B cell (primary cell): ENCODE measurements around the gene TSHZ1. TPM values are rescaled to one million over a fixed set of nuclear protein-coding genes. Genes with fewer than 3 reads are reported as not detected.

ENCODE experiments used
- ATAC-seq: fragments of 200-7000 bp; cut with Tn5 transposase; one replicate; pipeline ENCODE4 v1.10.0; 2021; ENCODE audit warnings: low read depth, mild to moderate bottlenecking, moderate number of reproducible peaks, moderate library complexity
- CTCF ChIA-PET: fragments of 350-600 bp; sonication (Branson Sonifier 250); formaldehyde crosslinking; loops from one replicate; lab custom pipeline; 2021; ENCODE audit warnings: antibody characterized with exemption, inconsistent platforms; lab: Charles Lee
- POLR2A ChIA-PET: fragments of 350-600 bp; sonication (Branson Sonifier 250); formaldehyde crosslinking; loops from one replicate; lab custom pipeline; 2021; ENCODE audit warnings: antibody characterized with exemption; lab: Charles Lee
- DNase-seq: peaks from one replicate; pipeline ENCODE4 v3.0.0; 2013
- H2AFZ ChIP-seq: 2 replicates; pipeline ENCODE4 v1.6.1; 2012; ENCODE audit warnings: mild to moderate bottlenecking, low read depth, low read length; ENCODE audit not compliant: insufficient read depth, poor library complexity, severe bottlenecking
- H3K27ac ChIP-seq, 2 donors: 1 replicate in 1 of 2; 2 replicates in 1 of 2; pipeline ENCODE4 v1.5.1; 2012 to 2013; ENCODE audit warnings: low read length in 2 of 2, mild to moderate bottlenecking in 2 of 2, moderate library complexity in 1 of 2
- H3K27me3 ChIP-seq, 4 experiments: fragments of 200-600 bp in 1 of 4; sonication (generic) in 1 of 4; replicated peaks in 1 of 4; 1 replicate in 2 of 4; 2 replicates in 2 of 4; pipeline versions ENCODE4 v1.6.1 to v1.7.0; 2013 to 2016; ENCODE audit warnings: low read length in 3 of 4, mild to moderate bottlenecking in 2 of 4, mixed read lengths in 1 of 4, moderate library complexity in 1 of 4; ENCODE audit not compliant: insufficient read depth in 4 of 4, control insufficient read depth in 3 of 4; ENCODE audit errors: control extremely low read depth in 1 of 4
- H3K36me3 ChIP-seq, 2 experiments: replicated peaks in 1 of 2; 1 replicate in 1 of 2; 2 replicates in 1 of 2; pipeline versions ENCODE4 v1.6.1 to v1.7.1; 2013; ENCODE audit warnings: low read length in 1 of 2; ENCODE audit not compliant: insufficient read depth in 2 of 2, control insufficient read depth in 1 of 2; ENCODE audit errors: control extremely low read depth in 1 of 2, extremely low read depth in 1 of 2
- H3K4me1 ChIP-seq, 2 donors: fragments of 200-600 bp in 1 of 2; sonication (generic) in 1 of 2; 1 replicate in 1 of 2; 2 replicates in 1 of 2; pipeline versions ENCODE4 v1.5.1 to v1.6.1; 2013 to 2017; ENCODE audit warnings: low read length in 2 of 2; ENCODE audit not compliant: control insufficient read depth in 2 of 2, insufficient read depth in 2 of 2
- H3K4me2 ChIP-seq: replicated peaks from 2 replicates; pipeline ENCODE3; 2012; ENCODE audit warnings: mild to moderate bottlenecking, low read depth, low read length; ENCODE audit not compliant: poor library complexity, severe bottlenecking
- H3K4me3 ChIP-seq, 5 experiments: fragments of 200-600 bp in 1 of 5; sonication (generic) in 1 of 5; 1 replicate in 3 of 5; 2 replicates in 2 of 5; pipeline versions ENCODE4 v1.5.1 to v1.7.0; 2011 to 2016; ENCODE audit warnings: low read length in 4 of 5, mild to moderate bottlenecking in 4 of 5, low read depth in 2 of 5, control low read depth in 1 of 5, moderate library complexity in 1 of 5; ENCODE audit not compliant: insufficient read depth in 1 of 5; ENCODE audit errors: control extremely low read depth in 1 of 5, extremely low read depth in 1 of 5
- H3K79me2 ChIP-seq: fragments of 200-600 bp; sonication (generic); one replicate; pipeline ENCODE4 v1.6.0; 2016; ENCODE audit warnings: low read length; ENCODE audit not compliant: control insufficient read depth, insufficient read depth
- H3K9ac ChIP-seq: fragments of 200-600 bp; sonication (generic); 2 replicates; pipeline ENCODE4 v1.6.1; 2017; ENCODE audit warnings: mild to moderate bottlenecking, low read length, moderate library complexity
- H3K9me3 ChIP-seq, 3 donors: one replicate each; pipeline versions ENCODE4 v1.6.1 to v1.7.1; 2013; ENCODE audit warnings: low read length in 2 of 3; ENCODE audit not compliant: control insufficient read depth in 2 of 3, insufficient read depth in 1 of 3; ENCODE audit errors: control extremely low read depth in 1 of 3
- H4K20me1 ChIP-seq: 2 replicates; pipeline ENCODE4 v1.6.0; 2012; ENCODE audit warnings: mild to moderate bottlenecking, low read length; ENCODE audit not compliant: insufficient read depth, control insufficient read depth, poor library complexity, severe bottlenecking
- H3K27ac Mint-ChIP-seq: one replicate; pipeline ENCODE4 v1.8.0; 2021; ENCODE audit warnings: mixed read lengths
- H3K27me3 Mint-ChIP-seq: one replicate; pipeline ENCODE4 v1.8.0; 2021; ENCODE audit warnings: mixed read lengths
- H3K4me1 Mint-ChIP-seq: one replicate; pipeline ENCODE4 v1.8.0; 2021; ENCODE audit warnings: mixed read lengths
- H3K4me3 Mint-ChIP-seq: one replicate; pipeline ENCODE4 v1.8.0; 2021; ENCODE audit warnings: mixed read lengths
- H3K9me3 Mint-ChIP-seq: one replicate; pipeline ENCODE4 v1.8.0; 2022; ENCODE audit warnings: mixed read lengths; ENCODE audit not compliant: insufficient read depth
- EZH2 ChIP-seq: IDR thresholded peaks from 2 replicates; pipeline ENCODE4 v1.6.1; 2012; ENCODE audit warnings: borderline replicate concordance, low read depth, mild to moderate bottlenecking, moderate library complexity, low read length; ENCODE audit not compliant: insufficient read depth, poor library complexity, severe bottlenecking
- WGBS: methylation state at CpG from one replicate; pipeline ENCODE4 v1.1.5; 2013; ENCODE audit warnings: missing lambda C conversion rate; ENCODE audit not compliant: insufficient coverage; 5-methylcytosine and 5-hydroxymethylcytosine counted together
- intact Hi-C: fragments of 100-400 bp; cut with micrococcal nuclease; formaldehyde crosslinking; loops from one replicate; pipeline ENCODE4 v1.10.0; 2022
- polyA plus RNA-seq: library from polyadenylated mRNA; depleted of rRNA; stranded (reverse); fragments of >200 nt; gene quantifications from 2 replicates; pipeline ENCODE4 v1.2.3, GENCODE V29; 2012
- total RNA-seq, 2 donors: library from RNA; stranded (reverse); fragments of 120-200 nt in 1 of 2; gene quantifications; 1 replicate in 1 of 2; 2 replicates in 1 of 2; pipeline versions ENCODE4 v1.2.3 to v1.2.4, GENCODE V29; 2013 to 2022
- TF ChIP-seq, protein P1 (sequence below): fragments of 200-600 bp; IDR thresholded peaks from one replicate; pipeline ENCODE4 v1.8.0; 2022; ENCODE audit warnings: antibody characterized with exemption, mild to moderate bottlenecking

The TSHZ1 gene
- total and polyA plus RNA-seq, 2 donors (not counting 1 experiment from before 2014, with no cell fraction given): 5.3 to 9.8 TPM

DNA sequence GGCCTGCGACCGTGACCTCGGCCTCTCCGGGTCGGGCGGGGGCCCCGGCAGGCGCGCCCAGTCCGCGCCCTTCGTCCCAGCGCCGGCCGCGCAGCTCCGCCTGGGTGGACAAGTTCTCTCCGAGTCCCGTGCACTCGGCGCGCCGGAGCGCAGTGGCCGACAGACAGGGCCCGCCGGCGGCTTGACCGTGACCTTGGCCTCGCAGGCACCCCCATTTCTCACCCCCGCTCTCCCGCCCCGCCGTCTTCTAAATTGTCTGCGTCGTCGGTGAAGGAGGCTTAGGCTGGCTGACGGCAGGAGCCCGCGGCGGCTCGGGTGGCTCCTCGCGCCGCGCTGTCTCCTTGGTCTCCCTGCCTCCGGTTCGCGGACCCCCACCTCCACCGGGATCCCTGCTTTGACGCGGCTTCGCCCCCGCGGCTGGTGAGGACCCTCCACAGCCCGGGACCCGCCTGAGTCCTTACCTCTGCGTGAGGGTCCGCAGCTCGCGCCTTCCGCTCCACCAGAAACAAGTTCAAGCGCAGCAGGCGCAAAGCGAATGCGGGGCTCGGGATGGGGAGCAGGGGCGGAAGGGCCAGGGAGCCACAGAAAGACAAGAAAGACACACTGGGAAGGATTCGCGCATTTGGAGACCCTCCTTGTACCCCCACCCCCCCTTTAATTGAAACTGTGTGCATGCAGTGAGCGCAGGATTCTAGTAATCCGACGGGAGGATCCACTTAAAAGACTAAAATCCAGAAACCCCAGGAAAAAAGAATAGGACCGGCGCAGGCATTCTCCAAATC, 5.7 kb upstream of the TSHZ1 start:
- peaks cover 0 to 10% of the 10 kb centered on the region in 2 experiments for H3K36me3 ChIP-seq
- H3K9me3 Mint-ChIP-seq: no peaks in the 10 kb centered on the region
- H3K9ac ChIP-seq: no peak overlapping the region
- no peak overlapping the region for H3K27ac Mint-ChIP-seq
- peak overlapping the region; percentile 68 for H3K4me2 ChIP-seq
- H4K20me1 ChIP-seq: peaks cover 47% of the 10 kb centered on the region
- ChIA-PET POLR2A (interaction anchor here (0.6 kb wide), 1 partner anchor 491 kb away, joined by 6 read pairs; no protein-coding TSS in a partner anchor), CTCF (no interaction called here)
- H2AFZ ChIP-seq: no peak overlapping the region
- 28% methylated on average over 73 of the region's 75 CpGs for WGBS
- peaks cover 38% of the 10 kb centered on the region for H3K4me1 Mint-ChIP-seq
- ATAC-seq (no peak), DNase-seq (peak; percentile 35)
- no peak overlapping the region for H3K27ac ChIP-seq
- H3K79me2 ChIP-seq: peaks cover 5% of the 10 kb centered on the region
- intact Hi-C loops: no loop called here
- peak overlapping the region in 2 of 5 experiments; percentile 15 for H3K4me3 ChIP-seq
- peak overlapping the region; percentile 59 for H3K4me3 Mint-ChIP-seq
- peaks cover 24 to 35% of the 10 kb centered on the region in 2 donors for H3K4me1 ChIP-seq
- H3K27me3 ChIP-seq: peaks cover 0 to 5% (median 2%) of the 10 kb centered on the region in 4 experiments
- H3K9me3 ChIP-seq: peaks cover 0 to 4% (median 0%) of the 10 kb centered on the region in 3 donors
- H3K27me3 Mint-ChIP-seq: peaks cover 21% of the 10 kb centered on the region
- TF ChIP-seq, protein P1, sequence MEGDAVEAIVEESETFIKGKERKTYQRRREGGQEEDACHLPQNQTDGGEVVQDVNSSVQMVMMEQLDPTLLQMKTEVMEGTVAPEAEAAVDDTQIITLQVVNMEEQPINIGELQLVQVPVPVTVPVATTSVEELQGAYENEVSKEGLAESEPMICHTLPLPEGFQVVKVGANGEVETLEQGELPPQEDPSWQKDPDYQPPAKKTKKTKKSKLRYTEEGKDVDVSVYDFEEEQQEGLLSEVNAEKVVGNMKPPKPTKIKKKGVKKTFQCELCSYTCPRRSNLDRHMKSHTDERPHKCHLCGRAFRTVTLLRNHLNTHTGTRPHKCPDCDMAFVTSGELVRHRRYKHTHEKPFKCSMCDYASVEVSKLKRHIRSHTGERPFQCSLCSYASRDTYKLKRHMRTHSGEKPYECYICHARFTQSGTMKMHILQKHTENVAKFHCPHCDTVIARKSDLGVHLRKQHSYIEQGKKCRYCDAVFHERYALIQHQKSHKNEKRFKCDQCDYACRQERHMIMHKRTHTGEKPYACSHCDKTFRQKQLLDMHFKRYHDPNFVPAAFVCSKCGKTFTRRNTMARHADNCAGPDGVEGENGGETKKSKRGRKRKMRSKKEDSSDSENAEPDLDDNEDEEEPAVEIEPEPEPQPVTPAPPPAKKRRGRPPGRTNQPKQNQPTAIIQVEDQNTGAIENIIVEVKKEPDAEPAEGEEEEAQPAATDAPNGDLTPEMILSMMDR: no peak
- TF ChIP-seq EZH2: no peak
